HG02981 (cell line): ENCODE data around the gene LRRC71.

Source experiments
- ATAC-seq: cut with Tn5 transposase; IDR thresholded peaks from one replicate; pipeline ENCODE4 v1.9.1; 2021; ENCODE audit warnings: mild to moderate bottlenecking, moderate library complexity; ENCODE audit not compliant: unreplicated experiment

Gene LRRC71

GRCh38 chr1:156905176-156905575 is 15.3 kb upstream of the LRRC71 start:
- no peak for ATAC-seq

GRCh38 chr1:156905651-156906050 is 14.8 kb upstream of the LRRC71 start:
- no peak for ATAC-seq

GRCh38 chr1:156906206-156906906 is 14.1 kb upstream of the LRRC71 start:
- no peak for ATAC-seq

- no peak for ATAC-seq
Observed at GRCh38 chr1:156908541-156908940, 11.9 kb upstream of the LRRC71 start.

GRCh38 chr1:156908955-156909354 is 11.5 kb upstream of the LRRC71 start:
- no peak for ATAC-seq

- no peak for ATAC-seq
Observed at GRCh38 chr1:156909671-156910070, 10.8 kb upstream of the LRRC71 start.

- ATAC-seq, result no peak
Observed at GRCh38 chr1:156910309-156910782, 10.1 kb upstream of the LRRC71 start.

- no peak for ATAC-seq
Observed at GRCh38 chr1:156911577-156912298, 8.7 kb upstream of the LRRC71 start.

GRCh38 chr1:156912310-156912709 is 8.1 kb upstream of the LRRC71 start:
- no peak for ATAC-seq

GRCh38 chr1:156912861-156913808 is 7.3 kb upstream of the LRRC71 start:
- no peak for ATAC-seq

- ATAC-seq, result no peak
Observed at GRCh38 chr1:156913809-156914387, 6.5 kb upstream of the LRRC71 start.

GRCh38 chr1:156914440-156914856 is 6.0 kb upstream of the LRRC71 start:
- ATAC-seq, result no peak

- no peak for ATAC-seq
Observed at GRCh38 chr1:156921053-156921529, 659 bp downstream of the LRRC71 start.

- ATAC-seq, result no peak
Observed at GRCh38 chr1:156922986-156923669, 2.7 kb downstream of the LRRC71 start.

GRCh38 chr1:156923670-156924477 is 3.4 kb downstream of the LRRC71 start:
- ATAC-seq, result no peak

GRCh38 chr1:156924478-156925153 is 4.2 kb downstream of the LRRC71 start:
- no peak for ATAC-seq

- no peak for ATAC-seq
Observed at GRCh38 chr1:156925154-156926010, 5.0 kb downstream of the LRRC71 start.

- no peak for ATAC-seq
Observed at GRCh38 chr1:156926175-156926574, 5.7 kb downstream of the LRRC71 start.
